GF-D8 (cell line): Measurements from ENCODE around the gene EPHA1.

Experiments
- DNase-seq: peaks from one replicate; lab custom pipeline; 2025; lab: John Stamatoyannopoulos, UW

The EPHA1 gene

DNA sequence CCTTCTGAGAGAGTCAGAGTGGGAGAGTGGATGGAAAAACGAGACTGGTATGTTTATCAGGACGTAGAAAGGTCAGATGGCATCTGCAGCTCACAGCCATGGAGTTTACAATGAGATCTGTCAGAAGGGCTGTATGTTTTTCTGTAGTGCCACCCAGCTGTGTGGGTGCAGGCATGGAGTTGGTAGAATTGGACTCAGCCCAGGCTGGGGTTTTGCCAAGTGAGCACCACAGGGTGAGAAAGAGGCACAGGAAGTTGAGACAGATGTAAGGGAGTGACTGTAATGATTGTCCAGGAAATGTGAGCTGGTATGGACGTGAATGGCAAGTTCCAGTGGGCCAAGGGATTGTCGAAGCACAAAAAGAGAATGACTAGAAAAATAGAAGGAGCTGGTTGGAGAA, 36.6 kb downstream of the EPHA1 start:
- peak; percentile 98 for DNase-seq

DNA sequence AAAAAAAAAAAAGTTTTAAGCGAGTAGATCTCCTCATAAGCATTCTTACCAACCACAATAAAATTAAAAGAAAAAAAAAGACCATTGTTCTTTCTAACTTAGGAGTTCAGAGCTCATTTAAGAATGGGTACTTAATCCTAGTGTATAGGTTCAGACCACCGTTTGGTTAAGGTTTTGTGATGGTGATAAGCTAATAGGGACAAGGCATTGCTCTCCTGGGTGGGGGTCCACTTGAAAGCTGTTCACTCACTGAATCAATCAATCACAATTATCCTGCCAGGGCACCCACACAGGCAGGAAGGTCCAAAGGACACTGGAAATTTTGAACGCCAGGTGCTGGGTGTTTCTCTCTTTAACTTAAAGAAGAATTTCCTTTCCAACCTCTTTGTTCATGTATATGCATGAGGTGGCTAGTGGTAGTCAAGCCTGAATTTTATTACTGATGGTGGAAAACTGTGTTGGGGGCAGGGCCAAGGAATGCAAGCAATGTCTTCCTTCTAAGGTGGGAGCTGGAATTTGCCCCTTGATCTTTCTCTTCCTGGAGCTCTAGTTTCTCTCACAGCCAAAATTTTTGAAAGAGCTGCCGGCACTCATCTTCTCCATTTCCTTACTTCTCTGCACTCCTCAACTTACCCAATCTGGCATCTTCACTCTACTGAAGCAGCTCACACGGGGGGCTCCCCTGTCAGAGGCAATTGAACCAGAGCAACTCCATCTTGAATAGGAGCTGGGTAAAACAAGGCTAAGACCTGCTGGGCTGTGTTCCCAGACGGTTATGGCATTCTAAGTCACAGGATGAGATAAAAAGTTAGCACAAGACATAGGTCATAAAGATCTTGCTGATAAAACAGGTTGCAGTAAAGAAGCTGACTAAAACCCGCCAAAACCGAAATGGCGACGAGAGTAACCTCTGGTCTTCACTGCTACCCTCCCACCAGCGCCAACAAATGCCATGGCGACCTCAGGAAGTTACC, 38.7 kb downstream of the EPHA1 start:
- DNase-seq, result peak; percentile 40

DNA sequence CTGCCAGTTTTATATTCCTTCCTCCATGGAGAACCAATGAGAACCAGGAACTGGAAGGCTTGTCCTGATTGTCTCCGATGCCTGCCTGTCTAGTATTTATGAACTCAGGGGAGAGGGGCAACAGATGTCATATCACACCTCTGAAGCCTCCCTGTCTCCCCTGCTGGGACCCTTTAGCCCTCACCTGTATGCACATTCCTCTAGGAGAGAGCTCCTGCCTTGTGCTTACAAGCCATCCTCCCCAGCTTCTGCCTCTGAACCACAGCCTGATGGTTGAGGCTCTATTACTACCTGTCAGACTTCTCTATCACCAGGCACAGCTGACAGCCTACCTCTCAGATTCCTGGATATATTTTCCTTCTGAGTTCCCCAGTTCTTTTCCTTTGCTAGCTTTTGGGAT, 40.3 kb downstream of the EPHA1 start:
- no peak for DNase-seq

DNA sequence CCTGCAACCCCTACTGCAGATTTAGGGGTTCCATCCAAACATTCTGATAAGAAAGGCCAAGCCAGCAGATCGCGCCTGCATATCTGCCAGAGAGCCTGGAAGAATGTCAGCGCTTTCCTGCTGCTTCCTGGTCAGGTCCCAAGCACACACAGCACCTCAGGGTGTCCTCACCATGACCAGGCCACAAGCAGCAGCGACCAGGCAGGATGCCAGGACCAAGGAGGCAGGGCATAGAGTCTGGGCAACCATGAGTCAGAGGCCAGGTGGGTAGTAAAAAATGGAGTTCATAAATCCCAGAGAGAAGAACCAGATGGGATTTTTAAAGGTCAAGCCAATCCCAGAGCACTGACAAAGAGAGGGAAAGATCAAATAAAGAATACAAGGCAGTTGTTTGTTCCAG, 40.7 kb downstream of the EPHA1 start:
- DNase-seq, result no peak

DNA sequence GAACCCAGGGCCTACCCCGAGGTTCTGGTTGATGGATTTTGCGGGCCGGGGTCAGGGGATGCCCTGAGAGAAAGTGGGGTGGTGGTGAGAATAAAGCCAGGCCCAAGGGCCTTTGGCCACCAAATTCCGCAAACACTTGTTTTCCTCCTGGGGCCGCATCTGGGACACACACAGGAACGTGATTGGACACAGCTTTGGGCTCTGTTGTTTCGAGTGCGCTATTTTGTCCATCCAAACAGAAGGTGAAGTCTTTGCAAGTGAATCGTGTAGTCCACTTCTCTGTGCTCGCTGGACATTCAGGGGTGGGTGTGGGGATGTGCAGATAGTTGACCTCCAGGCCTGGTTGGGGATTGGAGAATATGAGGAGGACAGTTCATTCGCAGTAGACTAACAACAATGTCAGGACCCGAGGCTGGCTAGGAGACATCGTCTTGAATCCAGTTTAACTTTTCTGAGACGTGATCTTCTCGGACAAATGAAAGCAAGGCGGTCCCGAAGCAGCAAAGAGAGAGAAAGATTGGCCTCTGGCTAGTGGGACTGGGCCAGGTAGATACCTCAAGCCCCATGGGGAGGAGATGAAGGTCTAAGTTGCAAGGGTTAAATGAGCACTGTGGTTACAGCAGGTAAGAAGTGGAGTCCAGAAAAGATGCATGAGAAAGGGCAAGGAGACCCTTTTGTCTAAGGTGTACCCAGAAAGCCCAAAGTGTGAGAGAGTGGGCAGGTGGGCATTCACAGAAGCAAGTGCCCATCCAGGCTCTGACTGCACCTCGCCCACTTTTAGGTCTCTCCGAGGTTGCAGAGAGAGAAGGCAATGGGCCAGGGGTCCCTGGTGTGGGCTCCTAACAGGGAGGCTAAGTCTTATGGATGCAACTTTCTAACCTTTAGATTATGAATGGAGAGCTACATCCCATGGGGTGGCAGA, 45.4 kb downstream of the EPHA1 start:
- no peak for DNase-seq

DNA sequence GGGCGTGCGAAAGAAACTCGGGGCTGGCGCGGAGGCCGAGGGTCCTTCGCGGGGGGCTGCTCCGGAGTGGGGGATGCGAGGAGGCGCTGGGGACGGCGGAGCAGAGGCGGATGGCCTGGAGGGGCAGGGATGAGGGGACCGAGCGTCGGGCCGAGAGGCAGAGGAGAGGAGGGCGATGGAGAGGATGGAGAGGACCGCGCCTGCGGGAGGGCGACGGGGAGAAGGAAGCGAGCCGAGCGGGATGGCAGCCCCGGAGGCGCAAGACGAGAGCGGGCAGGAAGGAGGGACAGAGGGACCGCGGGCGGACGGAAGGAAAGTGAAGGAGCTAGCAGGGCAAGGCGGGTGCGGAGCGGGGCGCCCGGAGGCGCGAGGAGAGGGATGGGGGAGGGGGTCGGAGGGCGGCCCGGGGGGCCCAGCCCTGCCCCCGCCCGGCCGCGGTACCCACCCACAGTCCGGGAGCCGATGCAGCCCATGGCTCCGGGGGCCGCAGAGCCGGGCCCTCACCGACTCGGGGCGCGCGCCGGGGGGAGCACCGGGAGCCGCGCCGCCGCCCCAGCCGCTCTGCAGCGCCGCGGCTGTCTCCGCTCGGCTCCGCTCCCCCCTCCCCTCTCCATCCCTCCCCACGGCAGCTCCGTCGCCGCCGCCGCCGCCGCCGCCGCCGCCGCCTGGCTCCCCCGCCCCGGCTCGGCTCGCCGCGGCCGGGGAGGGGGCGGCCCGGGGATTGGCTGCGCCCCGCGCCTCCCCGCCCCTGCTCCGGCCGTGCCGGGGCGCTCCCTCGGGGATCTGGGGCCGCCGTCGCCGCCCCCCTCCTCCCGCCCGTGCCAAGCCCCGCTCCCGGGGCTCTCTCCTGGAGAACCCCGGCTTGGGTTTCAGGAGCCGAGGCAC, 46.3 kb downstream of the EPHA1 start, which contains the start of gene FAM131B:
Gene FAM131B, minus strand, starts transcription at position 583 of the 885 bp plus-strand sequence. Its CDS starts 110 bp downstream, at position 473.
- no peak for DNase-seq

DNA sequence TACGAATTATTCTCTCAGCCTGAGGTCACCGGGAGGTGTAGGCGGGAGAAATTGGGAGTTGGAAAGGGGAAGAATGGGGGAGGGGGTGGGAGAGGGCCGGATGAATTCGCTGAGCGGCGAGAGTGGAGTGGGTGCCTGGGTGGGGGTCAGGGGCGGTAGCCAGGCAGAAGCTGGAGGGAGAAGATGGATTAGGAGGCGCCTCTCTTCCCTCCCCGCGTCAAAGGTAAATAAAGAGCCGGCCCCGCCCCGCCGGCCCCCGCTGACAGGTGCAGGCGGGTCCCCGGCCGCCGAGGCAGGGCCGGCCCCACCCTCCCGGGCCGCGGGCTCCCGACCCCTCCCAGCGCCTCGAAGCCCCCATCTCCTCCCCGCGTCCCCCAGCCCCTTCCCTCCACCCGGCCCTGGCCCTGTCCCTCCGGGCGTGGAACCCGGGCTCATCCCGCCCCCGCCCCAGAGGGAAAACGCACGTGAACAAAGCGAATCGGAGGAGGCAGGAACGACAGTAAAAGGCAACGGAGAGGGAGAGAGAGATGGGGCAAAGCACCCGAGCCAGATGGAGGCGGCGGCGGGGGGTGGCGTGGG, 47.0 kb downstream of the EPHA1 start:
- DNase-seq, result no peak

DNA sequence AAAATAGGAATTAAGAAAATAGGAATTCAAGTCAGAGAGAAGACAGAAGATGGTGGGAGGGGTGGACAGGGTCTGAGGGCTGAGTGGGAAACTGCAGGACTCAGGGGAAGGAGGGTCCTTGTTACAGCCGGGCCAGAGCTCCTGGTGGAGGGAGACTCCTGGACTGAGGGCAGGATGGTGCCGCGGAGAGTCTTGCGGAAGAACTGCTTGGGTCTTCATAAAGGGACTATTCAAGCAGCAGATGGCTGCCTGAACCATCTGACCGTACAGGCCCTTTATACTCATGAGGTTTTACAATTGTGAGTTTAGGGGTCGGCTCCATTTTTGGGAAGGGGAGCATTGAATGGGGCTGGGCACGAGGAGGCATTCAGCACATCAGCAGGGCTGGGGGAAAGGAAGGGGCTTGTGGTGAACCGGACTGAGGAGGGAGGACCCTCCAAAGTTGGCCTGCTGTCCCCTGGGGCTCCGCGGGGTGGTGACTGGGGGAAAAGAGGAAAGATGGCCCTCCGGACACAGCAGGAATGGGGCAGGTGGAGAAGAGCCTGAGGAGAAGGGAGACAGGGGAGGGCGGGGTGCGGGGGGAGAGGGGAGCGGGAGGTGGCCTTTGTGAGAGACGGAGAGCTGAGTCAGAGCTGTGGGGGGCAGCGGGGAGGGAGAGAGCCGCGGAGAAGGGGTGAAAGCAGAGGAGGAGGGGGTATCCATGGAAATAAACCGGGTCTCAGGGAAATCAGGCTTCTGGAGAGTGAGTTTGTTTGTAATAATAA, 47.7 kb downstream of the EPHA1 start:
- no peak for DNase-seq

DNA sequence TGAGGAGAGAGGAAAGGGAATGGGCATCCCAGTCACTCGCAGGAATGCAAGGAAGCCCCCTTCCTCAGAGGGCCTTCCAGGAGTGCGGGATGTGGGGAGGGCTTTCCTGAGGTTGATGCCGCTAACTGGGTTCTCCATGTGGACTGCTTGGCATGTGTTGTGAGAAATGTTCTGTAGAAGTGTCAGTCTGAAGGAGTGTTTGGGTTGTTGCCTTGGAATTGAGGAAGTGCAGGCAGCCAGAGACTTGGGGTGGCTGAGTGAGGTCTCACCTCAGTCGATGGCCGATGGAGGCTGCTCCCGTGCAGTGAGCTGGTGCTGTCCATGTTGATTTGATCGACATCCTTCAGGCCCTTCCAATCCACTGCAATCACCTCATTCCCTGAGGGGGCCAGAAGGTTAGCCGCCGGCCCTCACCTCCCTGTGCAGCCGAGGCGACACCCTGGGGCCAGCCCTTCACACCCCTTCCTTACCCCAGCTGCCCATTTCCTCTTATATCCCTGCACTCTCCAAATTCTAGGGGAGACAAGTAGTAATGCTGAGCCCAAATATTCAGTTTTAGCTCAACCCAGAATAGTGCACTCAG, 48.8 kb downstream of the EPHA1 start:
- DNase-seq, result no peak

DNA sequence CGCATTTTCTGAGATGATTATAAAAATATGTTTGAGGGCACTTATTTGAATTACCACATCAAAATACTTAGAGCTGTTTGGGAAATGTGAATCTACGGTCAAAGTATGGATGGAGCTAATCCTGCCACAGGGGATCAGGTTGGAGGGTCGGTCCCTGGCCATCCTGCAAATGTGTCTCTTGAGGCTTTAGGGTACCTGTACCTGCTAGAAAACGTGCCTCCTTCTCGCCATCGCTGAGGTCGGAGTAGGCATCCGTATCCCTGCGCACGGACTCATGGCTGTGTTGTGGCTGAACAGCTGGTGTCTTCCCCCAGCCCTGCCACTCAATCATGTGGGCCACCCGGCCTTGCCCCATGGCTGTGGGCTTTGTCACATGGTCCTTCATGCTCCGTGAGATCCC, 50.0 kb downstream of the EPHA1 start:
- no peak for DNase-seq

DNA sequence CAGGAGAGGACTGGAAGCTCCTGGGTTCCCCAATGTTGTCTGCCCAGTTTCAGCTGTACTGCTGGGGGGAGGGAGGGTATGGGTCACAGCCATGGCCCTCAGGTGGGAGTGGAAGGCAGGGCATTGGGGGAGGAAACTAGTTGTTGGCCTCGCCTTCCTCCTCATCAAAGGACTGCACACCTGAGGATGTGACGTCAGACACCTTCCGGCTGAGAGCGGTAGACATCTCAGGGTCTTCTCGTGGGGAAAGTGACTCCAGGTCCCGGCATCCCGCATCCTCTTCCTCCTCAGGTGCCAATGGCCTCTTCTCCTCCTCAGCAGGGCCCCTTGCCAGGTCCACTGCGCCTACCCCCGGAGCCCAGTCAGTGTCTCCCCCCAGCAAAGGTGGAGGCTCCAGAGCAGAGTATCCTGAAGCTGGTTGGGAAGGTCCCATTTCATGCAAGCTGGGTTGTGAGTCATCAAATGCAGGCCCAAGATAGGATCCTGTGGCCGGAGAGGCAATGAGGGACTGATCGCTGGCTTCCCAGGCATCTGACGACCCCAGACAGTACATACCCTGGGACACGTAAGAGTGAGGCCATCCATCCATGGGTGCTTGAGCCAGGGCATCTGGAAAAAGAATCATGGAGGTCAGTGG, 52.1 kb downstream of the EPHA1 start:
- DNase-seq, result no peak

DNA sequence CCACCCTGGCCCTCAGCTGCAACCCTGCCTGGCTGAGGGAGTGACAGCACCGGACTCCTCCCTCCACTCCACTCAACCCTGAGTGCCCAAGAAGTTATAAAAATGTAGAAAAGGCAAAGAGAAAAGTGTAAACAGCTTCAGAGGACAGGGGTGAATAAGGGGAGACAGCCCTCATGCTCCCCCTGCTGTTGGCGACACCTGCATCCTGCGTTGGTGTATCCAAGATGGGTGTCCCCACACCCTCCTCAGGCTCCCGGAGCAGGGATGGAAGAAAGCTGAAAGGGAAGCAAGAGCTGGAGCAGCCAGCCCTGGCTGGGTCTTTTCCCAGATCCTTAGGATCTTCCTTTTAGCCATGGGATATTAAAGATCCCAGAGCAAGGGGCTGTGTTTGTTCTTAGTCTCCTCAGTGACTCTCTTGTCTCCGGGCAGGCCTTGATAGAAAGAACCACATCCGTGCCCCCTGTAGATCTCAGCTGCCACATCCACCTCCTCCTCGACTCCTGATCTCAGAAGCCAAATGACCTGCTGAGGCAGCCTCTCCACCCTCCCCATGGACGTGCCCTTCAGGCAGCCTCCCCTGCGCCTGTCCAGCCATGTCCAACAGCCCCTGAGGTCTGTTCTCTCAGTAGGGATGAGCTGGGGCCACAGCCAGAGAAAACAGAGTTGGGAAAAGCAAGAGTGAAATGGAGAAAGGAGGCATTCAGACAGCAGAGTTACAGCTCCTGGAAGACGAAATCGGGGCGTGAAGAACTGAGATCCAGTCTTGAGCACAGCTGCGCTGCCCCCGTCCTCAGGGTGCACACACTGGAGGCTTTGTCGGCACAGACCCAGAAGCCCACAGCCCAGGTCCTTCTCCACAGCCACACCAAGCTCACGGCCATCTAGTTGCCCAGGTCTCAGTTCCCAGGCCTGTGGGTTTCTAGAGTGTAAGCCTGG, 52.9 kb downstream of the EPHA1 start:
- DNase-seq, result no peak

DNA sequence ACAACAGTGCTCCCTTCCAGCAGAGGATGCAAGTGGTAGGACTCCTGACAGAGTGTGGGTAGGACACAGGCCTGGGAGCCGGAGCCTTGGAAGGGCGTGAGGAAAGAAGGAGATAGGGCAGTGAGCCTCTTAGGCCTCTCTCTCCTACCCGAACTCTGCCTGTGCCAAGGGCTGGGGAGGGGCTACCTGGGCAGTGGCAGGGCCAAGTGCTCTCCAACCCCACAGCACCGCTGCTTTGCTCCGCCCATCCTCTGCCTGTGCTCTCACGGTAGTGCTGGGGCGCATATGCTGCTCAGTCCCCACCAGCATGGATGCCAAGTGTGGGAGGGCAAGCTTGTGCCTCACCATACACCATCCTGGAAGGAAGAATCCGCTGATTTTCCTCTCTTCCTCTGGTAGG, 53.7 kb downstream of the EPHA1 start:
- DNase-seq, result no peak

DNA sequence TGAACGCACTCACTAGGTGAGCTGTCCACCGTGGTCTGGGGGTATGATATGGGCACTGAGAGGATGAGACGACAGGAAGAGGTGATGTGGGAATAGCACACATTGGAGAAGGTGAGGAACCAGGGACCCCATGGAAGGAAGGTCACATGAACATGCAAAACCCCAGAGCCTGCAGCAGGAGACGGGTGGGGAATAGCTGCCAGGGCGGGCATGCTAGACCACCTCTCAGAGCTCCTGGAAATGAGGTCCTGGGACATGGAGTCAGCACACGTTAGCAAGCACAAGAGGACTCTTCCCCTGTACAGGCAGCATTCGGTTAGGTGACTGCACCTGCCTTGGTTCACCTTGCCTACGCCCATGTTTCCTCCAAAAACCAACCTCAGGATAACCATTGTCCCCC, 54.3 kb downstream of the EPHA1 start:
- no peak for DNase-seq

DNA sequence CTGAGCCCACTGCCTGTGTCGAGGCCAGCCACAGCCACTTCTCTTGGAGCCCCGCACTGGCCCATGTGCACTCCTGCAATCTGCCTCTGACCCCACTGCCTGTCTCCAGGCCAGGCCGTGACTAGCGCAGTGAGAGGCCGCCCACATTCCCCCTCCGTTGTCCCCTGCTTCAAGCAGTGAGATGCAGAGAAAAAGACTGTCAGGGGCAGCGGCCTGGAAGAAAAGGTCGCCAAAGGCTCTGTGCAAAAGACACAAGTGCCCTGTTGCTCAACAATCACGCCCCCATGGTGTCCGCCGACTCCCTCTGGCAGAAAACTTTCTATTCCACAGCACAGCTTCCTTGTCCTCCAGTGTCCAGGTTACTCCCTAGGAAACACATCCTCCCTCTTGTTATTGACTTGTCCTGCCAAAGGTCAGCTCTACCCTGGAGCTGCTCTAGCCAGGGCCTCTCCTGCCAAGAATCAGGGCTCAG, 56.1 kb downstream of the EPHA1 start:
- DNase-seq, result no peak

DNA sequence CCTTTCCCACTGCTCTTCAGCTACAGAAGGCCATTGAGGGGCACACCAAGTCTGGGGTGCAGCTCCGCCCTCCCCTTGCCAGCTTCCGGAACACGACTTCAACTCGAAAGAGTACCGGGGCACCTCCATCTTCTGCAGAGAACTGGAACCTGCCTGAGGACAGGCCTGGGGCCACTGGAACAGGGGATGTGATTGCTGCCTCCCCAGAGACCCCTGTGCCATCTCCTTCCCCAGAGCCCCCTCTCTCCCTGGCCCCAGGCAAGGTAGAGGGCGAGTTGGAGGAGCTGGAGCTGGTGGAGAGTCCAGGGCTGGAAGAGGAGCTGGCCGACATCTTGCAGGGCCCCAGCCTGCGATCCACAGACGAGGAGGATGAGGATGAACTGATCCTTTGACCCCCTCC, 57.1 kb downstream of the EPHA1 start:
- no peak for DNase-seq

DNA sequence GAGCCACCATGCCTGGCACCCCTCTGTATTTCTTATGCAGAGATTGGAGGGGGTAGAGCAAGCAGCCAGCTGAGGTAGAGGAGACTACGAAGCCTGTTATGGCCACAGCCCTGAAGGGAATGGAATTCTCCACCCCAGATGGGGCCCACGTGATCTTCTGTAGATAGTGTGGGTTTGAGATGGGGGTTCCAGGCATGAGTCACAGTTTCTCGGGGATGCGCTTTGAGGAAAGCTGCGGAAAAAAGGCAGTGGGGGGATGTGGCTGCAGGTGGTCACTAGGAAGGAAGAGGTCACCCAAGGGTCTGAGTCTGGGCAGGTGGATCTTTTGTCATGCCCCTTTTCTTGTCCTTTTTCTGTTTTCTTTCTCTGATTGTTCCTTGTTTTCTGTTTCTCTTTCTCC, 57.6 kb downstream of the EPHA1 start:
- DNase-seq, result no peak

DNA sequence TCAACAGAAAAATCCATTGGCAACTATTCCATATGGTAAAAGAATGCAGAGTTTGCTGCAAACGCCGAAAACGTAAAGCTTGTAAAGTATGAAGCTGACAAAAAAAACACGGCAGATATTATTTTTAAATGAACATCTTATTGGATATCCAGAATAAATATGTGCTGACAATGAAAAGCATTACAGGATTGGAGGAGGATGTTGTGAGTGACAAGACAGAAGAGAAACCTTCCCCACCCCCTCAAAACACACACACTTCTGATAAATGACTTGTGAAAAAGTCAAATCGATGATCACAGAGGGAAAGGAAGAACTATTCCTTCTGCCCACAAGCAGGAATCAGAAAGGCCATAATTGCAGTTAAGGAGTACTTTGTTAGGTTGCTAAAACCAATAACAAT, 60.7 kb downstream of the EPHA1 start:
- DNase-seq, result no peak
